HepG2 (cell line): ENCODE results near the gene BCAS1. TPM values are rescaled to one million over a fixed set of nuclear protein-coding genes. Genes with fewer than 3 reads are reported as not detected.
A peak's percentile ranks its signal among the peaks of the same experiment; 100 is the strongest.

Experiments used
- ATAC-seq: fragments of 200-7000 bp; cut with Tn5 transposase; 3 replicates; pipeline ENCODE4 v1.9.1; 2020; ENCODE audit warnings: mild to moderate bottlenecking, moderate library complexity
- BruUV-seq: library from RNA; stranded (reverse); fragments of 400-500 nt; replicated peaks from 2 replicates; lab custom pipeline; 2021; lab: Mats Ljungman, UMichigan
- CTCF ChIA-PET: fragments of 300-600 bp; formaldehyde crosslinking; extraction: SDS; loops from one replicate; lab custom pipeline; 2021; ENCODE audit warnings: low total read pairs, inconsistent platforms, low intra/inter-chr PET ratio; lab: Yijun Ruan, JAX
- POLR2A ChIA-PET: fragments of 350-600 bp; sonication (Branson Sonifier 250); formaldehyde crosslinking; loops from one replicate; lab custom pipeline; 2020; ENCODE audit warnings: antibody characterized with exemption, inconsistent platforms; lab: Yijun Ruan, JAX
- DNase-seq: peaks from one replicate; pipeline ENCODE4 v3.0.0-alpha.2; 2015; ENCODE audit warnings: low spot score
- FAIRE-seq: peaks from 3 replicates; lab custom pipeline; 2011; peaks lifted over from hg19 to GRCh38; lab: Jason Lieb, UNC
- H2AFZ ChIP-seq: one replicate; pipeline ENCODE4 v1.6.1; 2011; ENCODE audit warnings: low read length, inconsistent platforms
- H3K27ac ChIP-seq: fragments of 300-600 bp; 3 replicates; pipeline ENCODE4 v1.8.0; 2011; ENCODE audit warnings: mixed run types, mild to moderate bottlenecking, mixed read lengths, low read length, inconsistent platforms; ENCODE audit not compliant: insufficient read depth; ENCODE audit errors: extremely low read length
- H3K27me3 ChIP-seq, 2 experiments: fragments of 200-600 bp in 1 of 2; 2 replicates in 1 of 2; 3 replicates in 1 of 2; pipeline versions ENCODE4 v1.6.0 to v1.8.0; 2011; ENCODE audit warnings: low read length in 2 of 2, mild to moderate bottlenecking in 2 of 2, moderate library complexity in 2 of 2, inconsistent platforms in 1 of 2; ENCODE audit not compliant: insufficient read depth in 2 of 2, control insufficient read depth in 1 of 2
- H3K36me3 ChIP-seq, 2 experiments: fragments of 200-600 bp in 1 of 2; replicated peaks in 1 of 2; 2 replicates in 1 of 2; 3 replicates in 1 of 2; pipeline versions ENCODE4 v1.5.1 to v1.8.0; 2011; ENCODE audit warnings: low read length in 2 of 2, inconsistent platforms in 1 of 2; ENCODE audit not compliant: insufficient read depth in 2 of 2, control insufficient read depth in 1 of 2
- H3K4me1 ChIP-seq: 2 replicates; pipeline ENCODE4 v1.5.1; 2012; ENCODE audit warnings: low read length, inconsistent platforms; ENCODE audit not compliant: insufficient read depth
- H3K4me2 ChIP-seq: 2 replicates; pipeline ENCODE4 v1.6.0; 2011; ENCODE audit warnings: low read depth, low read length, inconsistent platforms
- H3K4me3 ChIP-seq, 3 experiments: fragments of 200-600 bp in 1 of 3; sonication (generic), shearing (Covaris generic) in 1 of 3; replicated peaks in 1 of 3; 2 replicates each; pipeline ENCODE4 v1.5.1; 2011 to 2016; ENCODE audit warnings: low read length in 3 of 3, inconsistent platforms in 2 of 3, low read depth in 2 of 3, mild to moderate bottlenecking in 2 of 3, control low read depth in 1 of 3, mixed read lengths in 1 of 3; ENCODE audit not compliant: insufficient read depth in 1 of 3
- H3K79me2 ChIP-seq: one replicate; pipeline ENCODE4 v1.6.1; 2011; ENCODE audit warnings: low read length, inconsistent platforms; ENCODE audit not compliant: insufficient read depth
- H3K9ac ChIP-seq: 2 replicates; pipeline ENCODE4 v1.6.0; 2011; ENCODE audit warnings: mild to moderate bottlenecking, low read depth, low read length, inconsistent platforms; ENCODE audit not compliant: insufficient read depth
- H3K9me3 ChIP-seq: 2 replicates; pipeline ENCODE4 v1.5.1; 2012; ENCODE audit warnings: mild to moderate bottlenecking, low read length
- H4K20me1 ChIP-seq: 2 replicates; pipeline ENCODE4 v1.6.0; 2011; ENCODE audit warnings: inconsistent platforms, mild to moderate bottlenecking, low read length, moderate library complexity; ENCODE audit not compliant: insufficient read depth
- ATAD3A ChIP-seq: sonication (generic); formaldehyde crosslinking; IDR thresholded peaks from 2 replicates; pipeline ENCODE4 v1.4.0; 2020; ENCODE audit warnings: missing genetic modification reagents
- EP300 ChIP-seq, 3 experiments: sonication (generic) in 1 of 3; formaldehyde crosslinking in 1 of 3; IDR thresholded peaks; 2 replicates each; pipeline versions ENCODE4 v1.5.1 to v1.6.1; 2011 to 2020; ENCODE audit warnings: low read depth in 2 of 3, low read length in 2 of 3, borderline replicate concordance in 1 of 3, improper control_type of control experiment in 1 of 3, mild to moderate bottlenecking in 1 of 3, missing genetic modification reagents in 1 of 3, moderate library complexity in 1 of 3
- KAT7 ChIP-seq: IDR thresholded peaks from 2 replicates; pipeline ENCODE4 v1.6.1; 2018; ENCODE audit warnings: borderline replicate concordance, missing compliant biosample characterization
- KMT2B ChIP-seq: IDR thresholded peaks from 2 replicates; pipeline ENCODE4 v1.6.1; 2016; ENCODE audit warnings: missing genetic modification reagents, missing compliant biosample characterization
- MED8 ChIP-seq: sonication (generic); formaldehyde crosslinking; IDR thresholded peaks from 2 replicates; pipeline ENCODE4 v1.8.1; 2023; ENCODE audit warnings: mild to moderate bottlenecking, missing genetic modification reagents; ENCODE audit not compliant: insufficient replicate concordance
- RBFOX2 ChIP-seq: fragments of 200-400 bp; formaldehyde crosslinking; IDR thresholded peaks from 2 replicates; pipeline ENCODE4 v1.6.1; 2017; ENCODE audit warnings: low read depth, mild to moderate bottlenecking, low read length
- ZNF24 ChIP-seq: fragments of 450-650 bp; IDR thresholded peaks from 2 replicates; pipeline ENCODE4 v1.6.1; 2017; ENCODE audit warnings: antibody characterized with exemption, mild to moderate bottlenecking
- ZNF296 ChIP-seq: sonication (generic); formaldehyde crosslinking; conservative IDR thresholded peaks from 2 replicates; pipeline ENCODE4 v1.5.0; 2020; ENCODE audit warnings: mild to moderate bottlenecking, missing genetic modification reagents
- ZNF343 ChIP-seq: sonication (generic); formaldehyde crosslinking; IDR thresholded peaks from 2 replicates; pipeline ENCODE4 v1.4.0; 2020; ENCODE audit warnings: mild to moderate bottlenecking, missing genetic modification reagents
- WGBS: methylation state at CpG from one replicate; pipeline ENCODE4 v1.1.6; 2017; ENCODE audit warnings: low lambda C conversion rate; 5-methylcytosine and 5-hydroxymethylcytosine counted together
- in situ Hi-C: cut with HindIII; loops from 2 replicates; pipeline ENCODE4 v1.10.0; 2017; ENCODE audit warnings: low pct_unique_long_range_greater_than_20kb; ENCODE audit not compliant: extremely low pct_ligation_motif_present
- intact Hi-C: fragments of 100-400 bp; cut with micrococcal nuclease; formaldehyde crosslinking; loops from one replicate; pipeline ENCODE4 v1.10.0; 2022; ENCODE audit not compliant: unreplicated experiment
- polyA plus RNA-seq, 8 experiments: library from polyadenylated mRNA; depleted of rRNA in 3 of 8; stranded (reverse) in 7 of 8; unstranded in 1 of 8; fragments of >200 nt; fragmentation: Illumina TruSeq in 4 of 8; extraction: Trizol in 4 of 8; gene quantifications; 2 replicates each; pipeline versions ENCODE4 v1.2.1 to v1.2.3, GENCODE V29; 2011 to 2016; ENCODE audit warnings: low read depth in 4 of 8, missing spikeins in 1 of 8, mixed read lengths in 1 of 8; ENCODE audit not compliant: insufficient read depth in 1 of 8
- total RNA-seq, 5 experiments: library from RNA; depleted of rRNA; stranded (reverse); fragments of >200 nt; fragmentation: Illumina TruSeq; extraction: Trizol; gene quantifications; 2 replicates each; pipeline ENCODE4 v1.2.3, GENCODE V29; 2016; ENCODE audit warnings: low read depth in 1 of 5
- TF ChIP-seq, protein P1 (sequence below): IDR thresholded peaks from 2 replicates; pipeline ENCODE4 v1.6.1; 2016; ENCODE audit warnings: control low read depth

The BCAS1 gene
- total and polyA plus RNA-seq, 2 of the 13 experiments (the other 11 are each of a cell fraction or from before 2014, with no cell fraction given) = 0.55 to 0.91 TPM

DNA sequence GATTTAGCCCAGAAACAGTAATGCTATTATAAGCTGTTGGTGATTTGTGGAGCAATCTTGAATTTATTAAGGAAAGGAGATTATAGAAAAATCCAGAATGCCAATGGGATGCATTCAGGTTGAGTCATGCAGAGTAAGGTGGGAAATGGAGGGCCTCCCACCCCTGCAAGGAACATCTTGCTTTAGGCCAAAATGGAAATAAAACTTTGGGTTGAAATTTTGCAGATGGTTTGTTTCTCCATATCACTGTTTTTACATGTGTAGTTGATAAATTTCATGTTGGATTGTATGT is 152.4 kb downstream of the BCAS1 start (continued):
- TF ChIP-seq ZNF343 (CRISPR knock-in tag) = no peak
- TF ChIP-seq ZNF296 (CRISPR knock-in tag) = no peak
- no peak for TF ChIP-seq KAT7 (CRISPR knock-in tag)
- TF ChIP-seq, protein P1, sequence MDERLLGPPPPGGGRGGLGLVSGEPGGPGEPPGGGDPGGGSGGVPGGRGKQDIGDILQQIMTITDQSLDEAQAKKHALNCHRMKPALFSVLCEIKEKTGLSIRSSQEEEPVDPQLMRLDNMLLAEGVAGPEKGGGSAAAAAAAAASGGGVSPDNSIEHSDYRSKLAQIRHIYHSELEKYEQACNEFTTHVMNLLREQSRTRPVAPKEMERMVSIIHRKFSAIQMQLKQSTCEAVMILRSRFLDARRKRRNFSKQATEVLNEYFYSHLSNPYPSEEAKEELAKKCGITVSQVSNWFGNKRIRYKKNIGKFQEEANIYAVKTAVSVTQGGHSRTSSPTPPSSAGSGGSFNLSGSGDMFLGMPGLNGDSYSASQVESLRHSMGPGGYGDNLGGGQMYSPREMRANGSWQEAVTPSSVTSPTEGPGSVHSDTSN (CRISPR knock-in tag) = no peak
- no peak for TF ChIP-seq ZNF24
- no peak for TF ChIP-seq ATAD3A (CRISPR knock-in tag)
- no peak for TF ChIP-seq MED8 (CRISPR knock-in tag)
- no peak for TF ChIP-seq KMT2B (CRISPR knock-in tag)
- TF ChIP-seq, all 625 proteins: peak for 0

DNA sequence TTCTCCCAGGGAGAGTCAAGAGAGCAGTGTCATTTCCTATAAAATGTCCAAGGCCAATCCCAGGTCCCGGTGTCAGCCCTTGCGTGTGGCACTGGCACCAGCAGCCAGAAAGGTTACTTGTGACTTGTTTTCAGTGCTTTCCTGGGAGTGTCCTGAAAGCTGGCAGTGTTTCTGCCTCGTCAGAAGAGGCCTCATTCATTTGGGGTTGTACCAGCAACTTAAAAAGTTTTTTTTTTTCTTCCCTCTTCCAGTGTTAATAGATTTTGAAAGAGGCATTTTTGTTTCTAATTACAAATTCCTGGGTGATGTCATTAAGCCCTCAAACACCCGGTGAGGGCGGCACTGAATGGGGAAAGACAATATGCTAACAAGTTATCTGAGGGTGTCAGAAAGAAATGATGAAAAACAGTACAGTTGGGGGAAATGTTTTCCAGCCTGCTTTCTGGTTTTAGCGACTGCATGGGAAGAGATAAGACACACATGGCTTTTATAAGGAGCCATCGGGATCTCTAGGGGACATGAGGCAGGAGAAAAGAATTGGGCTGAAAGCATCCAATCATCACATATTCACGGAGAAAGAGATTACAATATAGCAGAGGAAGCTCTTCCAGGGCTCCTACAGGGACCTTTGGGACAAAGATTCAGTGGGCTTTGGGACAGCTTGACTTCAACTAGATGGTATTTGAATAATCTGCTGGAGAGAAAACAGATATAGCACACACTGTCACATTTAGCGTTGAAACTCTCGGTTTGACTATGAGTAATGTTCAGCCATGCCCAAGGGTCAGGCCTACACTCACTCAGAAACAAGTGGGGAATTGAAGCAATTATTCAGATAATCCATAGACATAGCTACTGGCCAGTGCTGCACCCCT is 153.0 kb downstream of the BCAS1 start:
- Histone ChIP-seq H2AFZ (peak overlapping the region; percentile 67), H3K9me3 (no peaks in the 10 kb centered on the region), H3K4me1 (peaks cover 53% of the 10 kb centered on the region), H3K27me3 (peaks cover 0 to 2% of the 10 kb centered on the region in 2 experiments; a peak in 2 of 5 replicates), H3K9ac (no peak overlapping the region), H3K79me2 (no peaks in the 10 kb centered on the region), H3K4me3 (no peak overlapping the region), H4K20me1 (no peaks in the 10 kb centered on the region), H3K27ac (no peak overlapping the region), H3K36me3 (no peaks in the 10 kb centered on the region), H3K4me2 (no peak overlapping the region)
- ChIA-PET CTCF (interaction anchor here (3.2 kb wide), 2 partner anchors 48 to 338 kb away, joined by 10 to 54 read pairs; no protein-coding TSS in a partner anchor), POLR2A (interaction anchor here (0.8 to 3.5 kb wide), 9 partner anchors 25 to 366 kb away, joined by 3 to 29 read pairs (median 6); no protein-coding TSS in a partner anchor)
- 53% methylated on average over 10 of the region's 10 CpGs for WGBS
- intact Hi-C loops = loop anchor here (5.0 kb wide), 6 partner anchors 50 to 255 kb away; no protein-coding TSS in a partner anchor
- in situ Hi-C loops = loop anchor here (5.0 kb wide), 1 partner anchor 340 kb away; no protein-coding TSS in a partner anchor
- FAIRE-seq (no peak), DNase-seq (no peak), ATAC-seq (no peak)
- no TSS peak for BruUV-seq
- TF ChIP-seq RBFOX2 (no peak), EP300 (IDR thresholded peaks at IDR 0.05; ENCODE audit: low read depth in 2 of 2, low read length in 2 of 2) (0 out of 4 replicates have a peak, but pooled peaks of 1 of the 2 experiments have one; percentile 4), EP300 (CRISPR knock-in tag; IDR thresholded peaks at IDR 0.05; ENCODE audit: borderline replicate concordance) (no peak)
